Panc1 (cell line): ENCODE data around the gene MED13. TPM values are rescaled to one million over a fixed set of nuclear protein-coding genes. Genes with fewer than 3 reads are reported as not detected.

Experiments used
- ATAC-seq: fragments of 200-7000 bp; cut with Tn5 transposase; 2 replicates; pipeline ENCODE4 v1.9.1; 2020; ENCODE audit warnings: mild to moderate bottlenecking, moderate library complexity
- BruUV-seq: library from RNA; stranded (reverse); fragments of 400-500 nt; replicated peaks from 2 replicates; lab custom pipeline; 2021; lab: Mats Ljungman, UMichigan
- CTCF ChIA-PET: fragments of 300-600 bp; sonication (Branson Sonifier 250); formaldehyde crosslinking; loops from one replicate; lab custom pipeline; 2022; ENCODE audit warnings: antibody characterized with exemption; lab: Charles Lee
- POLR2A ChIA-PET: fragments of 300-600 bp; sonication (Branson Sonifier 250); formaldehyde crosslinking; loops from one replicate; lab custom pipeline; 2022; ENCODE audit warnings: antibody characterized with exemption; lab: Charles Lee
- DNase-seq: peaks from one replicate; pipeline ENCODE4 v3.0.0-alpha.2; 2010; ENCODE audit warnings: low read depth, low spot score
- H3K27ac ChIP-seq: 2 replicates; pipeline ENCODE4 v1.5.1; 2011; ENCODE audit warnings: mild to moderate bottlenecking, low read length, inconsistent platforms
- H3K27me3 ChIP-seq: fragments of 200-500 bp; sonication (Bioruptor generic); 2 replicates; pipeline ENCODE4 v1.6.0; 2014; ENCODE audit warnings: low read length, inconsistent platforms; ENCODE audit not compliant: control insufficient read depth, insufficient read depth
- H3K36me3 ChIP-seq: fragments of 200-500 bp; sonication (Bioruptor generic); 2 replicates; pipeline ENCODE4 v1.5.1; 2014; ENCODE audit warnings: inconsistent platforms, mild to moderate bottlenecking, low read length, moderate library complexity; ENCODE audit not compliant: control insufficient read depth, insufficient read depth
- H3K4me1 ChIP-seq: 2 replicates; pipeline ENCODE4 v1.5.1; 2011; ENCODE audit warnings: inconsistent platforms, mild to moderate bottlenecking, low read length, moderate library complexity; ENCODE audit not compliant: control insufficient read depth, insufficient read depth
- H3K4me3 ChIP-seq, 2 experiments: 2 replicates each; pipeline ENCODE4 v1.5.1; 2011 to 2012; ENCODE audit warnings: low read depth in 2 of 2, low read length in 2 of 2, mild to moderate bottlenecking in 2 of 2, inconsistent platforms in 1 of 2, moderate library complexity in 1 of 2
- H3K9me3 ChIP-seq: fragments of 200-500 bp; sonication (Bioruptor generic); 2 replicates; pipeline ENCODE4 v1.5.1; 2014; ENCODE audit warnings: low read depth, mild to moderate bottlenecking, inconsistent platforms, low read length, moderate library complexity; ENCODE audit not compliant: control insufficient read depth, insufficient read depth
- CTCF ChIP-seq: fragments of 450-650 bp; IDR thresholded peaks from 2 replicates; pipeline ENCODE4 v1.5.1; 2017; ENCODE audit warnings: mild to moderate bottlenecking
- POLR2AphosphoS5 ChIP-seq: IDR thresholded peaks from 2 replicates; pipeline ENCODE4 v1.6.1; 2012; ENCODE audit warnings: mild to moderate bottlenecking, low read depth, low read length, moderate library complexity
- REST ChIP-seq, 2 experiments: IDR thresholded peaks; 2 replicates each; pipeline ENCODE4 v1.6.1; 2011 to 2012; ENCODE audit warnings: low read depth in 2 of 2, control low read depth in 1 of 2, low read length in 1 of 2, mild to moderate bottlenecking in 1 of 2, moderate library complexity in 1 of 2; ENCODE audit not compliant: insufficient read depth in 1 of 2
- SIN3A ChIP-seq: IDR thresholded peaks from 2 replicates; pipeline ENCODE4 v1.6.1; 2012; ENCODE audit warnings: low read depth, mild to moderate bottlenecking, low read length, moderate library complexity, borderline replicate concordance; ENCODE audit not compliant: insufficient read depth
- TCF7L2 ChIP-seq: IDR thresholded peaks from 2 replicates; pipeline ENCODE4 v1.6.1; 2011; ENCODE audit warnings: mild to moderate bottlenecking, low read depth, low read length, inconsistent platforms
- in situ Hi-C: cut with HindIII; loops from 2 replicates; pipeline ENCODE4 v1.10.0; 2016; ENCODE audit warnings: low sequenced_read_pairs, low pct_unique_long_range_greater_than_20kb
- intact Hi-C: fragments of 100-400 bp; cut with micrococcal nuclease; formaldehyde crosslinking; loops from one replicate; pipeline ENCODE4 v1.10.0; 2022; ENCODE audit not compliant: unreplicated experiment
- total RNA-seq: library from RNA; stranded (reverse); gene quantifications from one replicate; pipeline ENCODE4 v1.2.1, GENCODE V29; 2021; ENCODE audit not compliant: unreplicated experiment

Gene MED13
- total RNA-seq, 1 experiment from 2014 or later: 69.5 TPM

- ATAC-seq (no peak), DNase-seq (no peak)
- H3K4me3 ChIP-seq: no peak overlapping the region
- BruUV-seq: no TSS peak
- in situ Hi-C loops: no loop called here
- H3K36me3 ChIP-seq: peaks cover 35% of the 10 kb centered on the region
- no peak overlapping the region for H3K27ac ChIP-seq
- ChIA-PET CTCF (interaction anchor here (0.6 kb wide), 1 partner anchor 341 kb away, joined by 7 read pairs; no protein-coding TSS in a partner anchor), POLR2A (interaction anchor here (0.6 kb wide), 1 partner anchor 1775 kb away, joined by 3 read pairs; no protein-coding TSS in a partner anchor)
- no peaks in the 10 kb centered on the region for H3K27me3 ChIP-seq
- no peaks in the 10 kb centered on the region for H3K9me3 ChIP-seq
- intact Hi-C loops: no loop called here
- TF ChIP-seq CTCF: no peak
- no peak for TF ChIP-seq TCF7L2
- TF ChIP-seq SIN3A: no peak
- no peak for TF ChIP-seq POLR2AphosphoS5
- no peak for TF ChIP-seq REST (IDR thresholded peaks at IDR 0.05; ENCODE audit: insufficient read depth in 1 of 2, low read depth in 2 of 2, low read length in 1 of 2)
- no peaks in the 10 kb centered on the region for H3K4me1 ChIP-seq
These were observed 123.0 kb downstream of the MED13 start for GRCh38 chr17:61942085-61942484.

GRCh38 chr17:61928101-61928436, 137.0 kb downstream of the MED13 start:
- ATAC-seq: peak; percentile 42; the same call in 1 of the 2 replicates
- no TSS peak for BruUV-seq
- TF ChIP-seq REST (IDR thresholded peaks at IDR 0.05; ENCODE audit: insufficient read depth in 1 of 2, low read depth in 2 of 2, low read length in 1 of 2) (no peak), CTCF (no peak), TCF7L2 (no peak; the same call in 1 of the 2 replicates), SIN3A (no peak), POLR2AphosphoS5 (no peak; the same call in 1 of the 2 replicates)
- peak overlapping the region; percentile 77 to 96 for H3K4me3 ChIP-seq
- H3K27ac ChIP-seq: peak overlapping the region; percentile 95
- in situ Hi-C loops: no loop called here
- POLR2A ChIA-PET: no interaction called here
- no peaks in the 10 kb centered on the region for H3K9me3 ChIP-seq
- H3K27me3 ChIP-seq: no peaks in the 10 kb centered on the region
- CTCF ChIA-PET: no interaction called here
- DNase-seq: no peak
- H3K36me3 ChIP-seq: peaks cover 14% of the 10 kb centered on the region
- intact Hi-C loops: no loop called here
- H3K4me1 ChIP-seq: peaks cover 16% of the 10 kb centered on the region
